WTC11 (cell line): ENCODE data around the gene SPATA13. TPM values are rescaled to one million over a fixed set of nuclear protein-coding genes. Genes with fewer than 3 reads are reported as not detected.

ENCODE experiments used
- ATAC-seq: fragments of 200-7000 bp; cut with Tn5 transposase; 2 replicates; pipeline ENCODE4 v1.10.0; 2021; ENCODE audit warnings: mild to moderate bottlenecking, moderate library complexity
- CTCF ChIA-PET: fragments of 300-600 bp; sonication (Branson Sonifier 250); formaldehyde crosslinking; loops from one replicate; lab custom pipeline; 2021; ENCODE audit warnings: antibody characterized with exemption; lab: Charles Lee
- POLR2A ChIA-PET: fragments of 350-600 bp; sonication (Branson Sonifier 250); formaldehyde crosslinking; loops from one replicate; lab custom pipeline; 2021; ENCODE audit warnings: antibody characterized with exemption; lab: Charles Lee
- DNase-seq: peaks from one replicate; pipeline ENCODE4 v3.0.0; 2021; ENCODE audit warnings: low spot score
- H3K27ac Mint-ChIP-seq: 2 replicates; pipeline ENCODE4 v1.8.0; 2021; ENCODE audit warnings: mixed read lengths
- H3K27me3 Mint-ChIP-seq: 2 replicates; pipeline ENCODE4 v1.8.0; 2021; ENCODE audit warnings: low read depth, mild to moderate bottlenecking, moderate library complexity, mixed read lengths
- H3K36me3 Mint-ChIP-seq: 2 replicates; pipeline ENCODE4 v1.8.0; 2021; ENCODE audit warnings: mixed read lengths
- H3K4me1 Mint-ChIP-seq: 2 replicates; pipeline ENCODE4 v1.8.0; 2022; ENCODE audit warnings: mixed read lengths
- H3K4me3 Mint-ChIP-seq: 2 replicates; pipeline ENCODE4 v1.8.0; 2021; ENCODE audit warnings: mild to moderate bottlenecking, moderate library complexity, mixed read lengths
- H3K9me3 Mint-ChIP-seq: 2 replicates; pipeline ENCODE4 v1.8.0; 2021; ENCODE audit warnings: mixed read lengths
- ATF1 ChIP-seq: sonication (generic); formaldehyde crosslinking; IDR thresholded peaks from 2 replicates; pipeline ENCODE4 v1.8.1; 2023; ENCODE audit warnings: mild to moderate bottlenecking, moderate library complexity, missing genetic modification reagents
- ATF6 ChIP-seq: sonication (generic); formaldehyde crosslinking; IDR thresholded peaks from 2 replicates; pipeline ENCODE4 v1.8.1; 2023; ENCODE audit warnings: mild to moderate bottlenecking, missing genetic modification reagents
- ELF4 ChIP-seq: sonication (generic); formaldehyde crosslinking; IDR thresholded peaks from 2 replicates; pipeline ENCODE4 v1.8.1; 2022; ENCODE audit warnings: low read depth, mild to moderate bottlenecking, moderate library complexity, missing genetic modification reagents
- FOXP1 ChIP-seq: sonication (generic); formaldehyde crosslinking; IDR thresholded peaks from 2 replicates; pipeline ENCODE4 v1.8.0; 2022; ENCODE audit warnings: missing genetic modification reagents, mild to moderate bottlenecking, moderate library complexity, borderline replicate concordance
- MXD4 ChIP-seq: fragments of 250-450 bp; sonication (Bioruptor Pico); IDR thresholded peaks from 2 replicates; pipeline ENCODE4 v1.8.0; 2021; ENCODE audit warnings: mild to moderate bottlenecking, moderate library complexity, borderline replicate concordance
- PRRX2 ChIP-seq: fragments of 250-450 bp; sonication (Bioruptor Pico); IDR thresholded peaks from 2 replicates; pipeline ENCODE4 v1.8.0; 2021; ENCODE audit warnings: mild to moderate bottlenecking
- RELA ChIP-seq: sonication (generic); formaldehyde crosslinking; IDR thresholded peaks from 2 replicates; pipeline ENCODE4 v1.8.1; 2022; ENCODE audit warnings: missing genetic modification reagents, mild to moderate bottlenecking, borderline replicate concordance
- RORB ChIP-seq: fragments of 250-450 bp; sonication (Bioruptor Pico); IDR thresholded peaks from 2 replicates; pipeline ENCODE4 v1.9.0; 2021; ENCODE audit warnings: mild to moderate bottlenecking
- SMAD3 ChIP-seq: sonication (generic); formaldehyde crosslinking; IDR thresholded peaks from 2 replicates; pipeline ENCODE4 v1.8.0; 2022; ENCODE audit warnings: missing genetic modification reagents, mild to moderate bottlenecking, borderline replicate concordance
- SP1 ChIP-seq: sonication (generic); formaldehyde crosslinking; conservative IDR thresholded peaks from 2 replicates; pipeline ENCODE4 v1.8.1; 2022; ENCODE audit warnings: missing genetic modification reagents
- TCF7 ChIP-seq: sonication (generic); formaldehyde crosslinking; IDR thresholded peaks from 2 replicates; pipeline ENCODE4 v1.8.0; 2022; ENCODE audit warnings: mild to moderate bottlenecking, low read depth, missing genetic modification reagents, moderate library complexity
- USF2 ChIP-seq: sonication (generic); formaldehyde crosslinking; IDR thresholded peaks from 2 replicates; pipeline ENCODE4 v1.8.1; 2023; ENCODE audit warnings: mild to moderate bottlenecking, missing genetic modification reagents, moderate library complexity
- ZNF281 ChIP-seq: sonication (generic); formaldehyde crosslinking; IDR thresholded peaks from 2 replicates; pipeline ENCODE4 v1.8.0; 2023; ENCODE audit warnings: mild to moderate bottlenecking, missing genetic modification reagents
- ZNF416 ChIP-seq: fragments of 250-450 bp; sonication (Bioruptor Pico); IDR thresholded peaks from 2 replicates; pipeline ENCODE4 v1.9.0; 2021; ENCODE audit warnings: mild to moderate bottlenecking, inconsistent platforms
- total RNA-seq: library from RNA; stranded (reverse); gene quantifications from 3 replicates; pipeline ENCODE4 v1.2.3, GENCODE V29; 2021
- TF ChIP-seq, protein P1 (sequence below): fragments of 250-450 bp; sonication (Bioruptor Pico); IDR thresholded peaks from 2 replicates; pipeline ENCODE4 v1.8.0; 2021; ENCODE audit warnings: mild to moderate bottlenecking
- TF ChIP-seq, protein P2 (sequence below): fragments of 250-450 bp; sonication (Bioruptor Pico); IDR thresholded peaks from 2 replicates; pipeline ENCODE4 v1.9.0; 2021; ENCODE audit warnings: mild to moderate bottlenecking

SPATA13 gene
- total RNA-seq, 1 experiment from 2014 or later, result 29.0 TPM

GRCh38 chr13:24183741-24184182 lies 23.2 kb downstream of the SPATA13 start:
- H3K27me3 Mint-ChIP-seq, result no peaks in the 10 kb centered on the region
- H3K36me3 Mint-ChIP-seq, result peaks cover 9% of the 10 kb centered on the region
- ChIA-PET POLR2A (no interaction called here), CTCF (no interaction called here)
- no peak overlapping the region for H3K27ac Mint-ChIP-seq
- peaks cover 48% of the 10 kb centered on the region for H3K4me1 Mint-ChIP-seq
- no peak for DNase-seq
- TF ChIP-seq, protein P1, sequence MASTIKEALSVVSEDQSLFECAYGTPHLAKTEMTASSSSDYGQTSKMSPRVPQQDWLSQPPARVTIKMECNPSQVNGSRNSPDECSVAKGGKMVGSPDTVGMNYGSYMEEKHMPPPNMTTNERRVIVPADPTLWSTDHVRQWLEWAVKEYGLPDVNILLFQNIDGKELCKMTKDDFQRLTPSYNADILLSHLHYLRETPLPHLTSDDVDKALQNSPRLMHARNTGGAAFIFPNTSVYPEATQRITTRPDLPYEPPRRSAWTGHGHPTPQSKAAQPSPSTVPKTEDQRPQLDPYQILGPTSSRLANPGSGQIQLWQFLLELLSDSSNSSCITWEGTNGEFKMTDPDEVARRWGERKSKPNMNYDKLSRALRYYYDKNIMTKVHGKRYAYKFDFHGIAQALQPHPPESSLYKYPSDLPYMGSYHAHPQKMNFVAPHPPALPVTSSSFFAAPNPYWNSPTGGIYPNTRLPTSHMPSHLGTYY (CRISPR knock-in tag), result no peak
- TF ChIP-seq ZNF281 (CRISPR knock-in tag) (no peak), PRRX2 (no peak), RORB (no peak), ZNF416 (no peak), ATF1 (CRISPR knock-in tag) (no peak), USF2 (no peak)
- TF ChIP-seq, protein P2, sequence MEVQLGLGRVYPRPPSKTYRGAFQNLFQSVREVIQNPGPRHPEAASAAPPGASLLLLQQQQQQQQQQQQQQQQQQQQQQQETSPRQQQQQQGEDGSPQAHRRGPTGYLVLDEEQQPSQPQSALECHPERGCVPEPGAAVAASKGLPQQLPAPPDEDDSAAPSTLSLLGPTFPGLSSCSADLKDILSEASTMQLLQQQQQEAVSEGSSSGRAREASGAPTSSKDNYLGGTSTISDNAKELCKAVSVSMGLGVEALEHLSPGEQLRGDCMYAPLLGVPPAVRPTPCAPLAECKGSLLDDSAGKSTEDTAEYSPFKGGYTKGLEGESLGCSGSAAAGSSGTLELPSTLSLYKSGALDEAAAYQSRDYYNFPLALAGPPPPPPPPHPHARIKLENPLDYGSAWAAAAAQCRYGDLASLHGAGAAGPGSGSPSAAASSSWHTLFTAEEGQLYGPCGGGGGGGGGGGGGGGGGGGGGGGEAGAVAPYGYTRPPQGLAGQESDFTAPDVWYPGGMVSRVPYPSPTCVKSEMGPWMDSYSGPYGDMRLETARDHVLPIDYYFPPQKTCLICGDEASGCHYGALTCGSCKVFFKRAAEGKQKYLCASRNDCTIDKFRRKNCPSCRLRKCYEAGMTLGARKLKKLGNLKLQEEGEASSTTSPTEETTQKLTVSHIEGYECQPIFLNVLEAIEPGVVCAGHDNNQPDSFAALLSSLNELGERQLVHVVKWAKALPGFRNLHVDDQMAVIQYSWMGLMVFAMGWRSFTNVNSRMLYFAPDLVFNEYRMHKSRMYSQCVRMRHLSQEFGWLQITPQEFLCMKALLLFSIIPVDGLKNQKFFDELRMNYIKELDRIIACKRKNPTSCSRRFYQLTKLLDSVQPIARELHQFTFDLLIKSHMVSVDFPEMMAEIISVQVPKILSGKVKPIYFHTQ (CRISPR knock-in tag), result no peak
- no peak overlapping the region for H3K4me3 Mint-ChIP-seq
- peak; percentile 48 for ATAC-seq
- peaks cover 9% of the 10 kb centered on the region for H3K9me3 Mint-ChIP-seq

DNA sequence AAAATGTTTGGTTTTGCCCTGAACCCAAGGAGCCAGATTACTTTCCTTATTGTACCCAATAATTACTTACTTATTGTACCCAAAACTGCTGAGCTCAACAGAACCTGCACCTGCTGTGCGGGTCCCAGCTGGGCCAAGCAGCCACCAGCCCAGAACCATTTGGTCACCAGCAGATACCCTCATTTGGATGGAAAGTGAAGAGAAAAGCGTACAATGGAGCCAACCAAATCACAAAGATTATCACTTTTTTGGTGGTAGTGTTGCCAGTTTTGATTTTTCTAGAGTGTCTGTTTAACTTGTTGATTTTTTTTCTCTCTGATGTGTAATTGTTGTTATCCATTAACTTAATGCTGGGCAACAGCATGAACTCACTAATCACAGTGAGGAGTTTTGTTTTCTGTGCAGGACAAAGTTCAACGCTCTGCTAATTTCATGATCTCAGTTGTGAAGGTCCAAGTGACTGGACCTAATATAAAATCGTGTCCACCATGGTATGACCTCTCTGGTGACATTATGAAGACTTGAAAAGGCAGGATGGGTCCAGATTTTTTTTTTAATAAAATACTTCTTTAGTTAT lies 23.8 kb downstream of the SPATA13 start:
- no peak overlapping the region for H3K4me3 Mint-ChIP-seq
- H3K36me3 Mint-ChIP-seq, result peaks cover 13% of the 10 kb centered on the region
- peaks cover 13% of the 10 kb centered on the region for H3K9me3 Mint-ChIP-seq
- no peak for TF ChIP-seq ELF4 (CRISPR knock-in tag)
- no peak for TF ChIP-seq MXD4 (CRISPR knock-in tag)
- TF ChIP-seq RELA (CRISPR knock-in tag), result no peak
- TF ChIP-seq ATF6, result no peak
- CTCF ChIA-PET, result no interaction called here
- peaks cover 43% of the 10 kb centered on the region for H3K4me1 Mint-ChIP-seq
- no peaks in the 10 kb centered on the region for H3K27me3 Mint-ChIP-seq
- POLR2A ChIA-PET, result no interaction called here
- ATAC-seq, result no peak
- no peak for DNase-seq
- no peak overlapping the region for H3K27ac Mint-ChIP-seq

DNA sequence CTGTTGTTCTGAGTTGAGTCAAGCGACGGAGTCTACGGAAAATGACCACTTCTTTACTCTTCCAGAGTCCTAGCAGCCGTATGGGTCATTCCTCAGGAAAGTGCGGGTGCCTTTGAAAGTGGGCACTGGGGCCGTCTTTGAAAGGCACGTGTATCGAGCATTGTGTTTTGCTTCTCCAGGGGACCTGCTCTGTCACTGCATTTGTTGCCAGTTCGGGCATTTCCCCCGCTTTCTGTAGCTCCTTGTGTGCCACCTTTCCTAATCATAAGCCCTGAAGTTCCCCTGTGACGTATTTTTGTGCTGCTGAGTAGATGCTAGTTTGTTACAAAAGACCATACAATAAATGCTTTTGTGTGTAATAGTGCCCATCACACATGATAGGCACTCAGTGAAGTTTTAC lies 24.4 kb downstream of the SPATA13 start:
- no peak for ATAC-seq
- no peak overlapping the region for H3K4me3 Mint-ChIP-seq
- ChIA-PET CTCF (no interaction called here), POLR2A (no interaction called here)
- no peak for DNase-seq
- H3K9me3 Mint-ChIP-seq, result peaks cover 13% of the 10 kb centered on the region
- no peaks in the 10 kb centered on the region for H3K27me3 Mint-ChIP-seq
- peaks cover 13% of the 10 kb centered on the region for H3K36me3 Mint-ChIP-seq
- H3K4me1 Mint-ChIP-seq, result peaks cover 38% of the 10 kb centered on the region
- H3K27ac Mint-ChIP-seq, result no peak overlapping the region
- TF ChIP-seq SP1 (no peak), TCF7 (CRISPR knock-in tag) (no peak), ATF6 (no peak), PRRX2 (no peak), SMAD3 (CRISPR knock-in tag) (no peak), FOXP1 (CRISPR knock-in tag) (no peak)
